Measurements from ENCODE around the gene IGSF23.
"Not testable (repeated sequence)": the region's sequence is repeated elsewhere in the genome, so short reads cannot be mapped to it uniquely, and the experiment has no call there.

Gene IGSF23

DNA sequence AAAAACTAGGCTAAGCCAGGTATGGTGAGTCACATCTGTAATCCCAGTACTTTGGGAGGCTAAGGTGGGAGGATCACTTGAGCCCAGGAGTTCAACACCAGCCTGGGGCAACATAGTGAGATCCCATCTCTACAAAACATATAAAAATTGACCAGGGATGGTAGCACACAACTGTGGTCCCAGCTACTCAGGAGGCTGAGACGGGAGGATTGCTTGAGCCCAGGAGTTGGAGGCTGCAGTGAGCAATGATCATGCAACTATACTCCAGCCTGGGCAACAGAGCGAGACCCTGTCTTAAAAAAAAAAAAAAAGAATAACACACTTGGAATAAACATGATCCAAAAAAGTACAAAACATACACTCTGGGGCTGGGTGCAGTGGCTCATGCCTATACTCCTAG is 56.7 kb downstream of the IGSF23 start:
- DNase-seq = not testable (repeated sequence)

DNA sequence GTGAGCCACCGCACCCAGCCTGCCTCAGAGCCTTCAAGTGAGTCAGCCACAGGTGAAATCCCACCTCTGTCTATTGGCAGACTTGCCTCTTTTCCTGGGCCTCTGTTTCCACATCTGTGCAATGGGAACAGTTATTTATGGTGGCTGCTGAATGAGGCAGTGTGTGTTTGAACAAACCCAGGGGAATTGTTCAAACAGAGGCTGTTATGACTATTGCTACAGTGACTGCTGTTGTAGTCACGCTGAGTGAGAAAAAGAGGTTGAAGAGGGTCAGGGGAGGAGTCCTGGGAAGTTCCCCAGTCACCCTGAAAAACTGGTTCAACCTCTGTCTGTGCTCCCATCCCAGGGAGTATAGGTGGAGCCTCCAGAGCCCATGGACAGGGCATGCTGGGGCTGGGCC is 58.0 kb downstream of the IGSF23 start, which contains the start of gene CEACAM19:
Gene CEACAM19, plus strand, starts transcription at position 83 of the 400 bp plus-strand sequence. CDS start 450 bp downstream, outside the sequence.
- DNase-seq = no peak

DNA sequence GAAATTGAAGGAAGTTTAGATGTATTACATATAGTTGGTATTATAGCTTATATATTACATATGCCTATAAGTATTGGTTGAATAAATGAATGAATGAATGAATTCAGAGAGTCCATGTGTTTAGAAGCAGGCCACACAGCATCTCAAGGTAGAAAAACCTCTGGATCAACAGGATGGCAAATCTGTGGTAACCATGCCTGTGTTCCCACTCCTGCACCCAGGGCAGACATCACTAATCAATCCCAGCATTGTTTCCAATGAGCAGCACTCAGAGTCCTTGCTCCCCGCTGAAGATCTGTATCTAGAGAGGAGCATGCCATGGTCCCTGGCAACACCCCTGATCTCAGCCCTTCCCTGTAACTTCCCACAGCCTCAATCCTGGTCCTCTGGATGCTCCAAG is 58.9 kb downstream of the IGSF23 start:
- DNase-seq = no peak

DNA sequence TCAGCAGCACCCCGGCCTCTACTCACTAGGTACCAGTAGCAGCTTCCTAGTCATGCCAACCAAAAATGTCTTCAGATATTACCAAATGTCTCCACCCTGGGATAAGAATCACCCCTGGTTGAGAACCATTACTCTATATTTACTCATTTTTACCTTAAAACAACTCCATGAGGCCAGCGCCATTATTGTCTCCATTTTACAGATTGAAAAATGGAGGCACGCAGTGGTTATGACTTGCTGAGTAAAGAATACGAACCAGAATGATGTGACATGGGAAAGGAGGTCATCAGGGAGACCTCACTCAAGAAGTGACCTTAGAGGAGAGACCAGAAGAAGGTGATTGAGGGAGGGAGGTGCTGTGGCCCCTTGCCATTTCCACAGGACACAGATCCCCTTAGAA is 60.1 kb downstream of the IGSF23 start:
- DNase-seq = no peak

DNA sequence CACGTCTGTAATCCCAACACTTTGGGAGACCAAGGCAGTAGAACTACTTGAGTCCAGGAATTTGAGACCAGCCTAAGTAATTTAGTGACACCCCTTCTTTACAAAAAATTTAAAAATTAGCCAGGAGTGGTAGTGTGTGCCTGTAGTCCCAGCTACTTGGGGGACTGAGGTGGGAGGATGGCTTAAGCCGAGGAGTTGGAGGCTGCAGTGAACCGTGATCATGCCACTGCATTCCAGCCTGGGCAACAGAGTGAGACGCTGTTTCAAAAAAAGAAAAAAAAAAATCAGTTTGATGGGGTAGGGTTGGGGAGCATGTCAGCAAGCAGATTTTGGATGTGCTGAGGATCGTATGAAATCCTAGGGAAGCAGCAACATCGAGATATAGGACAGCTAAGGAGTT is 62.2 kb downstream of the IGSF23 start:
- no peak for DNase-seq

DNA sequence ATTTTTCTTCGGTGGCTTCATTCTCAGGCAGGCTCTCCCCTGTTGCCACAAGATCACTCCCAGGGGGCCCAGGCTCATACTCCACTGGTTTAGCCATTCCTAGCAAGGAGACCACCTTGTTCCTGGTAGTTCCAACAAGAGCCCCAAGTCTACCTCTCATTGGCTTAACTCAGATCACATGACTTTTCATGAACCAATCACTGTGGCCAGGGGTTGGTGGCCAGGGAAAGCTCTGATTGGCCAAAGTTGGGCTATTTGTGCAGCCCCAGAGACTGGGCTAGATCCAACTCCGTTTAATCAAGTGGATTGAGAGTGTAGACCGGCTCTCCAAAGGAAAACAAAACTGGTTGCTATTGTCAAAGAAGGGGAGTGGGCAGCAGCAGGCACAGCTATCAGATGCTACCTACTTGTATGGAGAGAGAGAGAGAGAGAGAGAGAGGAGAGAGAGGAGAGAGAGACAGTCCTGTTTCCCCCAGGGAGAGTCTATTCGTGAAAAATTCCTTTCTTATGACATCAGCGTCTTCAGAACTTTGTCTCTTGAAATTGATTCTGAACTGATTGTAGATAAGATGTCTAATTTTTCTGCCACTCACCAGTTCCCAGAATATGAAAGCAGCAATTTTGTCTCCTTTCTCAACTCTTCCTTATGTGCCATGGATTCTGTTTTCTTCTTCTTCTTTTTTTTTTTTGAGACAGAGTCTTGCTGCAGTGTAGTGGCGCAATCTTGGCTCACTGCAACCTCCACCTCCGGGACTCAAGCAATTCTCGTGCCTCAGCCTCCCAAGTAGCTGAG is 63.9 kb downstream of the IGSF23 start:
- DNase-seq = no peak

DNA sequence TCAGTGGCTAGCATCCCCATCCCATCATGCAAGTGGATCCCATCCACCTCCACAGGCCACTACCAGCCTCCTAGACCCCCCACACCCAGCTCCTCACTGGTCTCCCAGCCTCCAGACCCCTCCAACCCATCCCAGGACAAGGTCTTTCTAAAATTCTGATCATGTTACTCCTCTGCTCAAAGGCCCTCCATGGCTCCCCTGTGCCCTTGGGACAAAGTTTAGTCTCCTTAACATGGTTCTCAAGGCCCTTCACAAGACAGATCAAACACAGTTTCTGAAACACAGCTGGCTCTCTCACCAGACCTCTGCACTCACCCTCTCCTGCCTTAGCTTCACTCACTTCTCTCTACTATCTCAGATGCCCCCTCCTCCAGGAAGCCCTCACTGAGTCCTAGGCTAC is 67.2 kb downstream of the IGSF23 start:
- DNase-seq = no peak

DNA sequence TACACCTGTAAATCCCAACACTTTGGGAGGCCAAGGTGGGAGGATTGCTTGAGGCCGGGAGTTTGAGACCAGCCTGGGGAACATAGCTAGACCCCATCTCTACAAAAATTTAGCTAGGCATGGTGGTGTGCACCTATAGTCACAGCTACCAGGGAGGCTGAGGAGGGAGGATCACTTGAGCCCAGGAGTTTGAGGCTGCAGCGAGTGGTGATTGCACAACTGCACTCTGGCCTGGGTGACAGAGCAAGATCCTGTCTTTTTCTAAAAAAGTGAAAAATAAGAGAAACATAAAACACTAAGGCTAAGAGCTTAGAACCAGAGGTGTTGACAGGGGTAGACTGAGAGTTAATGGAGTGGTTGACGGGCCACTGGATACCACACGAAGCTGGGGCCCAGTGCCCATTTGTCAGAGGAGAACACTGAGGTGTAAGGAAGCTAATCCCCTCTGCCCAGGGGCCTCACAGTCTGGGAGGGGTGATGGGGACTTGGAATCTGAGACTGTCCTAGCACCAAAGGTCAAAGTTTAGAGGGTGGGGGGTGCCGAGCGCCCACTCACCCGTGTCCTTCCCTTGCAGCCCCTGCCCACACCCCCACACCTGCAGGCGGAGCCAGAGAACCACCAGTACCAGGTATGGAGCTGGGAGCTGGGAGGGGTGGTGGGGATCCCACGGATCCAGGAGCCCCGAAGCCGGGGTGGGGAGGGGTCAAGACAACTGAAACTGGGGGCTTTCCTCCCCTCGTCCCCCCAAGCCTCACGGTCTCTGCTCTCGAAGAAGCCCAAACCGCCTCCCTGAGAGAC is 68.8 kb downstream of the IGSF23 start:
- DNase-seq = no peak

DNA sequence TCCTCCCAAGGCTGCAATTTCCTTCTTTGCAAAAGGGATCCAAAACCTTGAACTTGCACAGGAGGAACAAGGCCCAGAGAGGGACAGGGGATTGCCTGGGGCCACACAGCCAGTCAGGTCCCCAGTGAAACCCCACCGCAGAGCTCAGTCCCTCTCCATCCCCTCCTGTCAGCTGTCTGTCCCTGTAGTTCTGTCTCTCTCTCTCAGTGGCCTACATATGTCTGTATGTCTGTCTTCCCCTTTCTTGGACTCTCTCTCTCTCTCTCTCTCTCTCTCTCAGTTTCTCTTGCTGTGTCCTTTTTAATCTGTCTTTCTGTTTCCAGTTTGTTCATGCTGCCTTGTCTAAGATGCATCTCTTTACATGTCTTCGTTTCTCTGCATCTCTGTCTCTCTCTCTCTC is 69.4 kb downstream of the IGSF23 start:
- no peak for DNase-seq

DNA sequence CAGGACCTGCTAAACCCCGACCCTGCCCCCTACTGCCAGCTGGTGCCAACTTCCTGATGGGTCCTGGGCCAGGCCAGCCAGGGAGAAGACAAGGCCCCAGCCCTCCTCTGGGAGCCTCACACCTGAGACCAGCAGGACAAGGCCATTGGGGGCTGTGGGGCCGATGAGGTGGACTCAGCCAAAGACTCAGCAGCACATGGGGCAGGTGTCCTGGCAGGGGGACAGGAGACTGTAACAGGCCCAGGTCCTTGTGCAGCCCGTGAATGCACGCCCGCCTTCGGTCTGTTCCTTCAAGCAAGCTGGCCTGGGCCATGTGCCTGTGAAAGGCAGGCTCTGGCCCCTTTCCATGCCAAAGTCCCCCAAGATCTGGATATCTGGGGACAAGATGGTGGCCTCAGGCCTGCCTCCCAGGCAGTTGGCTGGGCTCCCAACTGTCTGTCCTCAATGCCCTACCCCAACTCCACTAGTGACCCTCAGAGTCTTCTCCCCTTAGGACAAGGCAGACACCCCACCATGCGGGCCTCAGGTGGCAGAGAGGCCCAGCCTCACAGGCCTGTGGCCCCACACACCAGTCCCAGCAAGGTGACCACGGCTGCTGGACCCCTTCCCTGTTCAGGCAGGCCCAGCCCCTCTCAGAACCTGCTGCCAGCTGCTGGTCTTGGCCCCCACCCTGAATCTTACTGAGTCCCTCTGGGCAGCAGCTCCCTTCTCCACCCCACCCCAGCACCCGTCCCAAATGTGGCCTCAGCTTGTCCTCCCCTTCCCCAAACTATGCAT is 70.3 kb downstream of the IGSF23 start:
- DNase-seq = no peak

DNA sequence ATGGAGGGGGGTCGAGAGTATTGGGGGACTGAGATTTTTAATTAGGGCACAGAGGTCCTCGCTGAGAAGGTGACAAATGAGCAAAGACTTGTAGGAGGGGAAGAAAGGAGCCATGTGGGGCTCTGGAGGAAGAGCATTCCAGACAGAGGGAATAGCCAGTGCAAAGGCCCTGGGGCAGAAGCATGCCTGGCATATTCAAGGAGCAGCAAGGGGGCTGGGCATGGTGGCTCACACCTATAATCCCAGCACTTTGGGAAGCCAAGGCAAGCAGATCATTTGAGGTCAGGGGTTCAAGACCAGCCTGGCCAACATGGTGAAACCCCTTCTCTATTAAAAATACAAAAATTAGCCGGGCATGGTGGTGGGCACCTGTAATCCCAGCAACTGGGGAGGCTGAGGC is 71.0 kb downstream of the IGSF23 start:
- not testable (repeated sequence) for DNase-seq

DNA sequence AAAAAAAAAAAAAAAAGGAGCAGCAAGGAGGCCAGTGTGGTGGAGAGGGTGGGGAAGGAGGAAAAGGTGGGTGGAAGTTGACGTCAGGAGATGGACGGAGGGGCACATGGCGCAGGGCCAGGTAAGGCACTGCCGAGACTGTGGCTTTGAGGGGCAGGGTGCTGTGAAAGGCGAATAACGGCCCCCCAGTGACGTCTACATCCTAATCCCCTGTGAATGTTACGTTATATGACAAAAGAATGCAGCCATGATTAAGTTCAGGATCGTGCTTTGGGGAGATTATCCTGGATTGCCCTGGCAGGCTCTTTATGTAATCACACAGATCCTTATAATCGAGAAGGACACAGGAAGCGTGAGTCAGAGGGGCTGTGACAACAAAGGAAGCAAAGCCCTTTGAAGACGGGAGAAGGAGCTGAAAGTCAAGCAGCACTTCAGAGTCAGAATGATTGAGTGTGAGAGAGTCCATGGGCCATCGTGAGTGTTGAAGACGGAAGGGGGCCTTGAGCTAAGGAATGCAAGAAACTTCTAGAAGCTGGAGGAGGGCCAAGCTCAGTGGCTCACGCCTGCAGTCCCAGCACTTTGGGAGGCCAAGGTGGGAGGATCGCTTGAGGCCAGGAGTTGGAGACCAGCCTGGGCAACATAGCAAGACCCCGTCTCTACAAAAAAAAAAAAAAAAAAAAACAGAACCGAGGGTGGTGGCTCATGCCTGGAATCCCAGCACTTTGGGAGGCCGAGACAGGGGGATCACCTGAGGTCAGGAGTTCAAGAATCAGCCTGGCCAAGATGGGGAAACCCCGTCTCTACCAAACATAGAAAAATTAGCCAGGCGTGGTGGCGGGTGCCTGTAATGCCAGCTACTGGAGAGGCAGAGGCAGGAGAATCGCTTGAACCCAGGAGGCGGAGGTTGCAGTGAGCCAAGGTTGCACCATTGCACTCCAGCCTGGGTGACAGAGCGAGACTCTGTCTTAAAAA is 71.8 kb downstream of the IGSF23 start:
- DNase-seq = no peak

DNA sequence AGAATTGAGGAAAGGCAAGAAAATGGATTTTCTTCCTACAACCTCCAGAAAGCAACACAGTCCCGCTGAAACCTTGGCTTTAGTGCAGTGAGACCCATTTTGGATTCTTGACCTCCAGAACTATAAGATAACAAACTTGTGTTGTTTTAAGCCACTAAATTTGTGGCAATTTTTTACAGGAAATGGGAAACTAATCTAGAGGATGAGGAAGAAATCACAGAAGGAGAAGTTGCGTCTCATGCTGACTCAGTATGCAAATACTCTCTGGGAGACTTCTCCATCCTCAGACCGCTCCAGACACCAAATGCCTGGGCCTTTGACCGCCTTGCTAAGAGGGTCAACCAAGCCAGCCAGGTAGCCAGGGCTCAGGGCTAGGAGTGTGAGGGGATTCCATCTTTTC is 72.5 kb downstream of the IGSF23 start:
- no peak for DNase-seq
